ENCODE measurements around the gene TREML1. TPM values are rescaled to one million over a fixed set of nuclear protein-coding genes. Genes with fewer than 3 reads are reported as not detected.
A peak's percentile ranks its signal among the peaks of the same experiment; 100 is the strongest.

Gene TREML1
- total and polyA plus RNA-seq, 2 of the 8 experiments (the other 6 are each of a cell fraction or from before 2014, with no cell fraction given) = 0.08 TPM; not detected in 1

GRCh38 chr6:41160933-41161332 is 6.8 kb upstream of the TREML1 start:
- Histone ChIP-seq H3K56ac (replicated peaks; ENCODE audit: insufficient read length, low read depth, low read length) (no peak overlapping the region), H2BK5ac (ENCODE audit: low read depth, low read length) (no peak overlapping the region), H3K79me1 (ENCODE audit: low read depth, low read length) (no peaks in the 10 kb centered on the region), H3K4ac (replicated peaks; ENCODE audit: insufficient read length, low read depth, low read length) (no peak overlapping the region), H3K23ac (ENCODE audit: insufficient read length) (no peak overlapping the region), H2BK12ac (ENCODE audit: low read depth, low read length) (no peak overlapping the region), H3K9ac (replicated peaks in 1 of 4; ENCODE audit: extremely low read depth in 1 of 4, low read depth in 3 of 4, low read length in 3 of 4) (no peak overlapping the region), H3K14ac (ENCODE audit: insufficient read length) (no peak overlapping the region), H3K18ac (ENCODE audit: extremely low read depth, low read length) (no peak overlapping the region), H4K20me1 (replicated peaks in 1 of 2; ENCODE audit: control insufficient read depth in 1 of 2, insufficient read depth in 2 of 2, low read length in 2 of 2) (no peaks in the 10 kb centered on the region), H2BK120ac (replicated peaks; ENCODE audit: low read depth, low read length) (no peak overlapping the region), H3K36me3 (ENCODE audit: control insufficient read depth in 2 of 4, insufficient read depth in 4 of 4, low read length in 3 of 4) (no peaks in the 10 kb centered on the region), H3K4me1 (replicated peaks in 1 of 4; ENCODE audit: control insufficient read depth in 3 of 4, insufficient read depth in 4 of 4, low read length in 3 of 4) (no peaks in the 10 kb centered on the region), H2AK5ac (ENCODE audit: low read depth, low read length) (0 out of 2 replicates have a peak overlapping the region, but pooled peaks have one; percentile 24), H2AFZ (ENCODE audit: low read length) (no peak overlapping the region), H3K9me3 (ENCODE audit: insufficient read depth in 2 of 2, low read depth in 1 of 2, low read length in 1 of 2) (no peaks in the 10 kb centered on the region), H2BK15ac (ENCODE audit: low read length) (peak overlapping the region; percentile 46; the same call in 1 of the 2 replicates), H3K79me2 (ENCODE audit: control insufficient read depth in 1 of 2, insufficient read depth in 2 of 2, low read length in 2 of 2) (no peaks in the 10 kb centered on the region), H3K4me3 (ENCODE audit: extremely low read depth in 1 of 4, insufficient read depth in 2 of 4, low read depth in 3 of 4, low read length in 4 of 4) (no peak overlapping the region), H2BK20ac (ENCODE audit: low read length) (no peak overlapping the region), H4K5ac (ENCODE audit: insufficient read length, low read depth, low read length) (no peak overlapping the region), H3K27me3 (replicated peaks in 1 of 4; ENCODE audit: control insufficient read depth in 3 of 4, extremely low read depth in 1 of 4, insufficient read depth in 3 of 4, low read length in 3 of 4) (no peaks in the 10 kb centered on the region), H3K27ac (ENCODE audit: low read depth, low read length) (no peak overlapping the region), H4K8ac (ENCODE audit: extremely low read depth, insufficient read depth, low read length) (no peak overlapping the region), H3K23me2 (ENCODE audit: low read depth, low read length) (no peaks in the 10 kb centered on the region), H4K91ac (replicated peaks; ENCODE audit: insufficient read length, low read length) (no peak overlapping the region), H3K4me2 (ENCODE audit: insufficient read depth in 1 of 2, low read depth in 2 of 2, low read length in 2 of 2) (no peak overlapping the region)
- TF ChIP-seq HDAC2 (IDR thresholded peaks at IDR 0.05; ENCODE audit: borderline replicate concordance in 1 of 2, low read depth in 2 of 2, low read length in 2 of 2) = no peak
- TF ChIP-seq HDAC6 (IDR thresholded peaks at IDR 0.05; ENCODE audit: low read depth, low read length) = no peak
- TF ChIP-seq CHD2 (IDR thresholded peaks at IDR 0.05; ENCODE audit: low read length) = no peak
- no peak for TF ChIP-seq POLR2A (IDR thresholded peaks at IDR 0.05; ENCODE audit: control extremely low read depth in 1 of 2, low read depth in 2 of 2, low read length in 2 of 2)
- no peak for TF ChIP-seq E2F6 (IDR thresholded peaks at IDR 0.05)
- no peak for TF ChIP-seq TAF7 (optimal IDR thresholded peaks at IDR 0.05; ENCODE audit: borderline replicate concordance, low read depth, low read length)
- TF ChIP-seq SP4 (IDR thresholded peaks at IDR 0.05; ENCODE audit: low read length) = no peak
- no peak for TF ChIP-seq TEAD4 (IDR thresholded peaks at IDR 0.05; ENCODE audit: low read depth, low read length)
- no peak for TF ChIP-seq TCF12 (IDR thresholded peaks at IDR 0.05; ENCODE audit: low read depth, low read length)
- DNase-seq (ENCODE audit: low read depth in 1 of 2, low spot score in 2 of 2) (peak in 1 of 2 experiments; percentile 31), FAIRE-seq (no peak)
- WGBS, 2 experiments (ENCODE audit: extremely low coverage in 1 of 2, insufficient coverage in 1 of 2, insufficient read length in 1 of 2, insufficient replicate concordance in 2 of 2, low coverage in 1 of 2, low lambda C conversion rate in 2 of 2, missing lambda C conversion rate in 1 of 2) = 89% methylated on average over 3 of the region's 3 CpGs; no CpG with 5 or more reads in 1 of the 2 experiments
- POLR2A ChIA-PET (ENCODE audit: partially characterized antibody) = no interaction called here
- CTCF ChIA-PET (ENCODE audit: partially characterized antibody) = interaction anchor here (2.1 kb wide), 1 partner anchor 31 kb away, joined by 6 read pairs; no protein-coding TSS in a partner anchor
